Thyroid gland (tissue), 4 donors: ENCODE data around the gene CASP14. TPM values are rescaled to one million over a fixed set of nuclear protein-coding genes. Genes with fewer than 3 reads are reported as not detected.

Source experiments
- DNase-seq, 2 donors: peaks; one replicate each; pipeline ENCODE4 v3.0.0-alpha.2; 2019
- H3K27ac ChIP-seq, 3 donors: fragments of 200-600 bp; sonication (generic); 1 replicate in 2 of 3; 2 replicates in 1 of 3; pipeline ENCODE4 v1.5.1; 2016 to 2019; ENCODE audit warnings: mild to moderate bottlenecking in 1 of 3, moderate library complexity in 1 of 3
- H3K27me3 ChIP-seq: fragments of 200-600 bp; sonication (generic); one replicate; pipeline ENCODE4 v1.5.1; 2019
- H3K36me3 ChIP-seq, 2 donors: fragments of 200-600 bp; sonication (generic); one replicate each; pipeline ENCODE4 v1.5.1; 2016 to 2019
- H3K4me1 ChIP-seq, 2 donors: fragments of 200-600 bp; sonication (generic); one replicate each; pipeline ENCODE4 v1.5.1; 2017 to 2019
- H3K4me3 ChIP-seq, 3 donors: fragments of 200-600 bp; sonication (generic); replicated peaks in 1 of 3; 1 replicate in 2 of 3; 2 replicates in 1 of 3; pipeline ENCODE4 v1.5.1; 2016; ENCODE audit warnings: mild to moderate bottlenecking in 1 of 3
- H3K9me3 ChIP-seq: fragments of 200-600 bp; sonication (generic); one replicate; pipeline ENCODE4 v1.5.1; 2017
- CTCF ChIP-seq, 6 experiments: fragments of 200-600 bp in 3 of 6; fragments of 450-650 bp in 3 of 6; sonication (generic) in 3 of 6; IDR thresholded peaks; one replicate each; pipeline ENCODE4 v1.5.1; 2016 to 2019; ENCODE audit warnings: antibody characterized with exemption in 6 of 6, mild to moderate bottlenecking in 2 of 6, inconsistent platforms in 1 of 6, moderate library complexity in 1 of 6
- POLR2A ChIP-seq, 2 donors: fragments of 450-650 bp; IDR thresholded peaks; one replicate each; pipeline ENCODE4 v1.6.1; 2017; ENCODE audit warnings: antibody characterized with exemption in 2 of 2, mild to moderate bottlenecking in 2 of 2, moderate library complexity in 1 of 2
- WGBS, 2 donors: methylation state at CpG; one replicate each; pipeline ENCODE4 v1.1.5; 2017; 5-methylcytosine and 5-hydroxymethylcytosine counted together
- intact Hi-C: fragments of 100-400 bp; cut with DNase I; formaldehyde crosslinking; loops from one replicate; pipeline ENCODE4 v1.15.1; 2023
- total RNA-seq, 4 donors: library from RNA; depleted of rRNA; stranded (reverse); fragments of >200 nt; gene quantifications; one replicate each; pipeline ENCODE4 v1.2.3, GENCODE V29; 2016

CASP14 gene
- total RNA-seq, 4 donors from 2014 or later: not detected

GRCh38 chr19:15042003-15042402 lies 7.3 kb upstream of the CASP14 start:
- WGBS, 2 donors: 59 to 72% methylated on average over 1 of the region's 1 CpG
- Histone ChIP-seq H3K4me1 (no peaks in the 10 kb centered on the region), H3K36me3 (no peaks in the 10 kb centered on the region), H3K27ac (no peak overlapping the region), H3K9me3 (no peaks in the 10 kb centered on the region), H3K4me3 (no peak overlapping the region), H3K27me3 (no peaks in the 10 kb centered on the region)
- no peak for DNase-seq
- TF ChIP-seq CTCF (IDR thresholded peaks at IDR 0.05) (no peak), POLR2A (IDR thresholded peaks at IDR 0.05) (no peak)
- intact Hi-C loops: no loop called here

DNA sequence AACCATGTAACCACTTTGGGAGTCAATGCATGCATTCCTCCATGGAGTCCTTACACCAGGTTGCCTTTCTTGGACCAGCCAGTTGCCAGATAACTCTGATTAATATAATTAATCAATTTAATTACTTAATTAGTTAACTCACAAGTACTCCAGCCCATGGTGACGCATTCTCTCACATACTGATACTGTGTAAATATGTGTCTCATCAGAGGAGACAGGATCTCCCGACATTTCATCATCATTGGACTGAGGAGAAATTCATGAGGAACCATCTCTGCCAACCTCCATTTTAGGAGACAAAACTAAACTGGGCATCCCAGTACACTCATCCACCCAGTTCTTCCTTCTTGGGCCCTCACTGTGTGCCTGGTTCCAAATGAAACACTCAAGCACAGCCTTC lies 6.5 kb upstream of the CASP14 start:
- intact Hi-C loops: no loop called here
- no peak for TF ChIP-seq POLR2A (IDR thresholded peaks at IDR 0.05)
- no peak for TF ChIP-seq CTCF (IDR thresholded peaks at IDR 0.05)

GRCh38 chr19:15045506-15045905 lies 3.8 kb upstream of the CASP14 start:
- no peak overlapping the region for H3K27ac ChIP-seq
- whole genome bisulfite sequencing, 2 donors: 52 to 78% methylated on average over 3 of the region's 3 CpGs
- intact Hi-C loops: no loop called here
- no peak overlapping the region for H3K4me3 ChIP-seq
- H3K36me3 ChIP-seq: no peaks in the 10 kb centered on the region
- H3K9me3 ChIP-seq: no peaks in the 10 kb centered on the region
- DNase-seq: no peak
- TF ChIP-seq CTCF (IDR thresholded peaks at IDR 0.05) (no peak), POLR2A (IDR thresholded peaks at IDR 0.05) (no peak)
- no peaks in the 10 kb centered on the region for H3K4me1 ChIP-seq
- no peaks in the 10 kb centered on the region for H3K27me3 ChIP-seq

More for the DNA sequence above, 6.5 kb upstream of the CASP14 start:
- no peak overlapping the region for H3K27ac ChIP-seq
- no peaks in the 10 kb centered on the region for H3K36me3 ChIP-seq
- H3K9me3 ChIP-seq: no peaks in the 10 kb centered on the region
- H3K4me1 ChIP-seq: no peaks in the 10 kb centered on the region
- H3K27me3 ChIP-seq: no peaks in the 10 kb centered on the region
- 78 to 80% methylated on average over 2 of the region's 2 CpGs for WGBS, 2 donors
- no peak for DNase-seq
- H3K4me3 ChIP-seq: no peak overlapping the region

DNA sequence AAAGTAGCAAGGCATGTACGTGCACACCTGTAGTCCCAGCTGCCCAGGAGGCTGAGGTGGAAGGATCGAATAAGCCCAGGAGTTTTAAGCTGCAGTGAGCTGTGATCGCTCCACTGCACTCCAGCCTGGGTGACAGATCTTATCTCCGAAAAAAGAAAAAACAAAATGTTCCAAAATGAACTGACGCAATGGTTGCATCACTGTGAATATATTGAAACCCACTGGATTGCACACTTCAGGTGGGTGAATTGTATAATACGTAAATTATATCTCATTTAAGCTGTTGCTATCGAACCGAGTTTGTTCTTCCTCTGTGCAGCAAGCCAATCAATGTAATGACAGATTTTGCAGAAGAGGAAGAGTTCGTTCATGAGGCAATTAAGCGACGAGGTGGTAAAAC lies 1.6 kb upstream of the CASP14 start:
- Histone ChIP-seq H3K27me3 (no peaks in the 10 kb centered on the region), H3K27ac (no peak overlapping the region), H3K36me3 (no peaks in the 10 kb centered on the region), H3K4me1 (no peaks in the 10 kb centered on the region), H3K4me3 (no peak overlapping the region), H3K9me3 (no peaks in the 10 kb centered on the region)
- no peak for DNase-seq
- WGBS, 2 donors: 57 to 76% methylated on average over 11 of the region's 11 CpGs
- TF ChIP-seq CTCF (IDR thresholded peaks at IDR 0.05) (no peak), POLR2A (IDR thresholded peaks at IDR 0.05) (no peak)
- intact Hi-C loops: no loop called here

DNA sequence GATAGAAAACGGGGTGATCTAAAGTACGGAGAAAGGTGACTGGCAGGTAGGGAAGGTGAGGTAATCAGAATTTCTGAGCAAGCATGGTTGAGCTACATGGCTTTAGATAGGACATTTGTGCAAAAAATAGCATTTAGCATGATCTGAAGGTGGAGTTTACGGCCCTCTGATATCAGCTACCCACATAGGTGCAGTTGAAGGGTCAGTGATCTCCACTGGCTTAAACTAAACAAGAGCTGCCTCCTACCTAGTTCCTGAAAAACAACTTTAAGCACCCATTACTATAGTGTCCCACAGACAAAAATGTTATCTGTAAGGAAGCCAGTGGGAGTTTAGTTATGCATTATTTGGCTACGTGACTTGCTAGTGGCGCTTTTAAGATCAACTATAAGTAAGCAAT lies 1.2 kb upstream of the CASP14 start:
- no peak overlapping the region for H3K27ac ChIP-seq
- H3K4me3 ChIP-seq: no peak overlapping the region
- no peaks in the 10 kb centered on the region for H3K36me3 ChIP-seq
- intact Hi-C loops: no loop called here
- no peaks in the 10 kb centered on the region for H3K27me3 ChIP-seq
- H3K4me1 ChIP-seq: no peaks in the 10 kb centered on the region
- no peaks in the 10 kb centered on the region for H3K9me3 ChIP-seq
- 66 to 70% methylated on average over 5 of the region's 5 CpGs for WGBS, 2 donors
- TF ChIP-seq POLR2A (IDR thresholded peaks at IDR 0.05) (no peak), CTCF (IDR thresholded peaks at IDR 0.05) (no peak)
- no peak for DNase-seq
